ENCODE data around the gene HOXA4.

The HOXA4 gene

GRCh38 chr7:27098578-27099451 is 31.7 kb downstream of the HOXA4 start:
- H3K4me3 ChIP-seq (replicated peaks; ENCODE audit: insufficient read depth, low read length), result no peak overlapping the region

GRCh38 chr7:27097686-27098577 is 32.6 kb downstream of the HOXA4 start:
- H3K27me3 ChIP-seq (ENCODE audit: insufficient read depth, poor library complexity, severe bottlenecking), result peaks cover 23% of the 10 kb centered on the region
- no peak overlapping the region for H3K27ac ChIP-seq (replicated peaks)
- TF ChIP-seq REST (IDR thresholded peaks at IDR 0.05; ENCODE audit: insufficient replicate concordance, low read depth) (no peak), GABPA (IDR thresholded peaks at IDR 0.05; ENCODE audit: low read depth) (no peak), CTCF (IDR thresholded peaks at IDR 0.05; ENCODE audit: insufficient read depth, low read length) (no peak), POLR2AphosphoS5 (IDR thresholded peaks at IDR 0.05; ENCODE audit: low read depth) (no peak), SPI1 (IDR thresholded peaks at IDR 0.05; ENCODE audit: borderline replicate concordance, low read depth) (no peak)
- DNase-seq (ENCODE audit: low read depth in 1 of 2, low spot score in 1 of 2), result no peak
- no peak overlapping the region for H3K4me3 ChIP-seq (replicated peaks; ENCODE audit: insufficient read depth, low read length)

More at GRCh38 chr7:27098578-27099451, 31.7 kb downstream of the HOXA4 start:
- H3K27ac ChIP-seq (replicated peaks), result no peak overlapping the region
- no peak for DNase-seq (ENCODE audit: low read depth in 1 of 2, low spot score in 1 of 2)
- peaks cover 32% of the 10 kb centered on the region for H3K27me3 ChIP-seq (ENCODE audit: insufficient read depth, poor library complexity, severe bottlenecking)
- TF ChIP-seq SPI1 (IDR thresholded peaks at IDR 0.05; ENCODE audit: borderline replicate concordance, low read depth) (no peak), GABPA (IDR thresholded peaks at IDR 0.05; ENCODE audit: low read depth) (no peak), CTCF (IDR thresholded peaks at IDR 0.05; ENCODE audit: insufficient read depth, low read length) (no peak), POLR2AphosphoS5 (IDR thresholded peaks at IDR 0.05; ENCODE audit: low read depth) (no peak), REST (IDR thresholded peaks at IDR 0.05; ENCODE audit: insufficient replicate concordance, low read depth) (no peak)

- TF ChIP-seq POLR2AphosphoS5 (IDR thresholded peaks at IDR 0.05; ENCODE audit: low read depth) (peak; percentile 28; the same call in 1 of the 2 replicates), SPI1 (IDR thresholded peaks at IDR 0.05; ENCODE audit: borderline replicate concordance, low read depth) (peak; percentile 92), GABPA (IDR thresholded peaks at IDR 0.05; ENCODE audit: low read depth) (no peak), CTCF (IDR thresholded peaks at IDR 0.05; ENCODE audit: insufficient read depth, low read length) (no peak)
- H3K27me3 ChIP-seq (ENCODE audit: insufficient read depth, poor library complexity, severe bottlenecking), result peaks cover 16% of the 10 kb centered on the region
- DNase-seq (ENCODE audit: low read depth in 1 of 2, low spot score in 1 of 2), result peak in 1 of 2 experiments; percentile 47
- peak overlapping the region; percentile 97 for H3K4me3 ChIP-seq (replicated peaks; ENCODE audit: insufficient read depth, low read length)
- H3K27ac ChIP-seq (replicated peaks), result peak overlapping the region; percentile 54
Measured at GRCh38 chr7:27096768-27097514, 33.6 kb downstream of the HOXA4 start.

All from HL-60 (cell line).